LNCAP (cell line): ENCODE measurements around the gene TLR10.

Source experiments
- CTCF ChIP-seq: fragments of 450-650 bp; IDR thresholded peaks from 2 replicates; pipeline ENCODE4 v1.5.1; 2017; ENCODE audit warnings: mild to moderate bottlenecking

The TLR10 gene

DNA sequence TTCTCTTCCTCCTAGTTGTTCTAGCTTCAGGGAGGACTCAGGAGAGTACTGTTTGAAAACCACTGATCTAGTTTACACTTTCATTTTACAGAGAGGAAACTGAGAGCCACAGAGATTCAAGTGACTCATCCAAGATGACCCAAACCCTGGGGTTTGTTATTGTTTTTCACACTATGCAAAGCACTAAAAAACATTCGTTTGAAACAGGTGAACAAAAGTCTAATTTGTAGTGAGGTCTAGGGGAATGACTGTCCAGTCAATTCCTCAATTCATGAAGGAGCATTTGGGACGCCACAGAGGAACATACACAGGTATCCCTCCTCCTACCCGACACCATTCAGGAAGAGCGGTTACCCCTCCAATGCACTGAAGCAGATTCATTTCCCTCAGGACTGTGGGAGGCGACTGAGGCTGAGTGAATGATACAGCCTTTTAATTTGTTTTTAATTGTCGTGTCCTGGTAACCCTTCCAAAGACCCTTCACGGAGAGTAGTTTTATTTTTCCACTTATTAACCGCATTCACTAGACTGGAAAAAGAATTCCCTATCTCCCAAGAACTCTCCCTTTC lies 30.3 kb downstream of the TLR10 start:
- TF ChIP-seq CTCF, result no peak

DNA sequence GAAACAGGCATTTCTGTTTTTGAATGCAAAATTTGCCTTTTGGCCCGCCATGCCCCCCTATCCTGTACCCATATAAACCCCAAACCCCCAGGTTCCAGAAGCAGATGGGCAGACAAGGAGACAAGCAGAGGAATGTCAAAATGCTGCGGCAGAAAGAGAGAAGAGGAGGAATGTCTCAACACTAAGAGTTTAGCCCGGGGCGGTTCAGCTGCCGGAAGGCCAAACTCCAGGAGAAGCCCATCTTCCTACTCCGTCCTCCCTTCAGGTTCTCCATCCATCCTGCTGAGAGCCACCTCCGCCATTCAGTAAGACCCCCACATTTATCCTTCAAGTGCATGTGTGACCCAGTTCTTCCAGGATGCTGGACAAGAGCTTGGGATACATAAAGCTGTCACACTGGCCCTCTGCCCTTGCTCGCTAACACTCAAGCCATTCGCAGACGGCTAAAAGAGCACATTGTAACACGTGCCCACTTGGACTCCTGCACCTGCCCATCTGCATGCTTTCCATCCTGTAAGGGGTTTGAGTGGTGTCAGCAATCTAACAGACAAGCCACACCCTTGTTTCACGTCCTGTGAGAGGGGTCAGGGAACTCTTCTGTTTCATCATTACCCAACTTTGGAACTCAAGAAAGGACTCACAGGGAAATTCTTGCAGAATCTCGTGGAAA lies 31.3 kb downstream of the TLR10 start:
- no peak for TF ChIP-seq CTCF

DNA sequence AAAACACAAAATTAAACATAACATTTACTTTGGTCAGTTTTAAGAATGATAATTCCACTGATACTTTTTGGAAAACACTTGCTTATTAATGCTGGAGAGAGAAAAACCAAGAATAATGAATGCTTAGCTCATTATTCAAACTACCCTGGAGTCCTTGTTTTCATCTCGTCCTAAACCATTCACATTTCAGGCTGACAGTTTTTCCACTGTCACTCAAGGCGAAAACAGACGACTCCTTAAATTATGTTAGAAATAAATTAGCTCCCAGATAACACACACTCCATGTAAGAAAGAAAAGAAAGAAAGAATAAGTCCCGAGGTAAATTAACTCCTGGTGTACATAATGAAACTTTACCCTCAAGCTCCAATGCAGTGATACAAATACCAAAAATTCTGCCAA lies 33.5 kb downstream of the TLR10 start:
- no peak for TF ChIP-seq CTCF

DNA sequence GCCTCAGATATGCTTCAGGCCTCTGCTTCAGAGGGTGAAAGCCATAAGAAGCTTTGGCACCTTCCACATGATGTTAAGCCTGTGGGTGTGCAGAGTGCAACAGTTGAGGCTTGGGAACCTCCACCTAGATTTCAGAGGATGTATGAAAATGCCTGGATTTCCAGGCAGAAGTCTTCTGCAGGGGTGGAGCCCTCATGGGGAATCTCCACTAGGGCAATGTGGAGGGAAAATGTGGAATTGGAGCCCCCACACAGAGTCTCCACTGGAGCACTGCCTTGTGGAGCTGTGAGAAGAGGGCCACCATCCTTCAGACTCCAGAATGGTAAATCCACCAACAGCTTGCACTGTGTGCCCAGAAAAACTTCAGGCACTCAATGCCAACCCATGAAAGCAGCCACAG lies 35.2 kb downstream of the TLR10 start:
- no peak for TF ChIP-seq CTCF

DNA sequence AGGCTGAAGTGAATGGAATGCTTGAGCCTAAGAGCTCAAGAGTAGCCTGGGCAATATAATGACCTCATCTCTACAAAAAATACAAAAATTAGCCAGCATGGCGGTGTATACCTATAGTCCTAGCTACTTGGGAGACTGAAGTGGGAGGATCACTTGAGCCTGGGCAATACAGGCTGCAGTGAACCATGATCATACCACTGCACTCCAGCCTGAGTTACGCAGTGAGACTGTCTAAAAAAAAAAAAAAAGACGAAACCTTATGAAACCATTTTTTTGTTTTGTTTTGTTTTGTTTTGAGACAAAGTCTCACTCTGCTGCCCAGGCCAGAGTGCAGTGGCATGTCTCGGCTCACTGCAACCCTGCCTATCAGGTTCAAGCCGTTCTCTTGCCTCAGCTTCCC lies 36.9 kb downstream of the TLR10 start:
- no peak for TF ChIP-seq CTCF

DNA sequence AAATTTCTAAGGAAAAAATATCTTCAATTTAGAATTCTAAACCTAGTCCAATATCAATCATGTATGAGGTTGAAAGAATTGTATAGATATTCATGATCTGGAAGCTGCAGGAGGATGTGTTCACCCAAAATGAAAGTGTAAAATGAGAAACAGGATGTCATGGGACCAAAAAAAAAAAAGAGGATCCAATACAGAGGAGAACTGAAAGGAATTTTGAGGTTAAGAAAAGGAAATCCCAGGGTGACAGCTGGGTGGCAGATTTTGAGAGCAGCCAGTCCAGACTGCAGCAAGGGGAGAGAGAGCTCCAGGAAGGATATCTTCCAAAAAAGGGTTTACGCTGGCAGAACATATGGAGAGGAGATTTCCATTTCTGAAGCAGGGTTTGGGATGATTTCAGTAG lies 38.9 kb downstream of the TLR10 start:
- TF ChIP-seq CTCF, result no peak

DNA sequence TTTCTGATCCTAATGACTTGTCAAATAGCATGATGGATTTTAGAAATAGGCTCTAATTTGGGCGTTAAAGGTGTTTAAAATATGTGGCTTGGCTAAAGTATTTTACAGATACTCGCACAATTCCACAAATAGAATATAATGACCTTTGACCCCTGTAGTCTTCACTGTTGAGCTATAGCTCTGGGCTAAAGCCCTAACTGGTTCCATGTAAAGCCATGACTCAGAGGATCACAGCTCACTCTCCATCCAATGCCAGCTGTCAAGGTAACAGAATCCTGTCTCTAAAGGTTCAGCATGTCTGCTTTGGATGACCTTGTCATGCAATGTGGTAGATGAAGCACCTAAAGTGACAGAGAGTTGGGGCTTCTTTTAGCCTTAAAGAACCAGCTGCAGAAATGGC lies 42.5 kb downstream of the TLR10 start:
- TF ChIP-seq CTCF, result no peak
